Keratinocyte (primary cell): ENCODE results near the gene SPATA2. TPM values are rescaled to one million over a fixed set of nuclear protein-coding genes. Genes with fewer than 3 reads are reported as not detected.

Experiments
- DNase-seq: peaks from one replicate; pipeline ENCODE4 v3.0.0-alpha.2; 2011; ENCODE audit warnings: low read depth, missing footprints, low spot score
- FAIRE-seq: peaks from 2 replicates; lab custom pipeline; 2011; peaks lifted over from hg19 to GRCh38; lab: Jason Lieb, UNC
- H2AFZ ChIP-seq: 2 replicates; pipeline ENCODE4 v1.6.0; 2012; ENCODE audit warnings: low read length, control low read depth, inconsistent platforms; ENCODE audit not compliant: control insufficient read depth
- H3K27ac ChIP-seq: 2 replicates; pipeline ENCODE4 v1.5.1; 2011; ENCODE audit warnings: low read length; ENCODE audit not compliant: control insufficient read depth, insufficient read depth
- H3K27me3 ChIP-seq: 3 replicates; pipeline ENCODE4 v1.6.0; 2011; ENCODE audit warnings: low read length; ENCODE audit not compliant: control insufficient read depth, insufficient read depth; ENCODE audit errors: extremely low read depth
- H3K36me3 ChIP-seq, 2 experiments: 2 replicates in 1 of 2; 3 replicates in 1 of 2; pipeline ENCODE4 v1.5.1; 2011; ENCODE audit warnings: low read length in 2 of 2, mild to moderate bottlenecking in 1 of 2; ENCODE audit not compliant: control insufficient read depth in 2 of 2, insufficient read depth in 2 of 2; ENCODE audit errors: extremely low read depth in 1 of 2
- H3K4me1 ChIP-seq: 3 replicates; pipeline ENCODE4 v1.5.1; 2011; ENCODE audit warnings: low read length; ENCODE audit not compliant: control insufficient read depth, insufficient read depth; ENCODE audit errors: extremely low read depth
- H3K4me2 ChIP-seq: 3 replicates; pipeline ENCODE4 v1.6.0; 2011; ENCODE audit warnings: low read depth, low read length; ENCODE audit not compliant: control insufficient read depth, insufficient read depth; ENCODE audit errors: extremely low read depth
- H3K4me3 ChIP-seq, 3 experiments: fragments of 200-600 bp in 1 of 3; sonication (generic) in 1 of 3; 2 replicates in 2 of 3; 3 replicates in 1 of 3; pipeline ENCODE4 v1.5.1; 2011 to 2016; ENCODE audit warnings: low read length in 3 of 3, mild to moderate bottlenecking in 3 of 3, control low read depth in 2 of 3, inconsistent platforms in 1 of 3, low read depth in 1 of 3, mixed read lengths in 1 of 3, mixed run types in 1 of 3, moderate library complexity in 1 of 3; ENCODE audit not compliant: control insufficient read depth in 2 of 3, insufficient read depth in 2 of 3; ENCODE audit errors: extremely low read depth in 1 of 3
- H3K79me2 ChIP-seq: 2 replicates; pipeline ENCODE4 v1.6.0; 2012; ENCODE audit warnings: low read length; ENCODE audit not compliant: control insufficient read depth, insufficient read depth
- H3K9ac ChIP-seq: 3 replicates; pipeline ENCODE4 v1.6.0; 2011; ENCODE audit warnings: low read length; ENCODE audit not compliant: control insufficient read depth, insufficient read depth; ENCODE audit errors: extremely low read depth
- H3K9me1 ChIP-seq: 3 replicates; pipeline ENCODE4 v1.6.0; 2011; ENCODE audit warnings: low read length; ENCODE audit not compliant: control insufficient read depth, insufficient read depth; ENCODE audit errors: extremely low read depth
- H3K9me3 ChIP-seq: 2 replicates; pipeline ENCODE4 v1.5.1; 2012; ENCODE audit warnings: low read depth, low read length; ENCODE audit not compliant: control insufficient read depth
- H4K20me1 ChIP-seq: 3 replicates; pipeline ENCODE4 v1.6.0; 2011; ENCODE audit warnings: low read length; ENCODE audit not compliant: control insufficient read depth, insufficient read depth; ENCODE audit errors: extremely low read depth
- EZH2 ChIP-seq: IDR thresholded peaks from one replicate; pipeline ENCODE4 v1.6.1; 2012; ENCODE audit warnings: inconsistent platforms, mild to moderate bottlenecking, low read length, moderate library complexity
- dilution Hi-C: fragments of 300-500 bp; cut with MboI; formaldehyde crosslinking; loops from one replicate; pipeline ENCODE4 v1.7.0; 2020; ENCODE audit warnings: low sequenced_read_pairs; ENCODE audit not compliant: extremely low pct_ligation_motif_present
- polyA plus RNA-seq, 5 experiments: library from polyadenylated mRNA; depleted of rRNA in 3 of 5; stranded (reverse) in 3 of 5; stranded (forward) in 1 of 5; unstranded in 1 of 5; fragments of >200 nt; gene quantifications; 1 replicate in 1 of 5; 2 replicates in 3 of 5; 3 replicates in 1 of 5; pipeline versions ENCODE4 v1.2.1 to v1.2.3, GENCODE V29; 2011 to 2012; ENCODE audit warnings: missing spikeins in 2 of 5, low read depth in 1 of 5, low replicate concordance in 1 of 5
- TF ChIP-seq, protein P1 (sequence below), 3 experiments: IDR thresholded peaks in 1 of 3; conservative IDR thresholded peaks in 1 of 3; optimal IDR thresholded peaks in 1 of 3; 2 replicates in 2 of 3; 3 replicates in 1 of 3; pipeline versions ENCODE3 to v1.5.1; 2011; ENCODE audit warnings: low read length in 3 of 3, mild to moderate bottlenecking in 3 of 3, moderate library complexity in 2 of 3, control low read depth in 1 of 3, inconsistent platforms in 1 of 3; ENCODE audit not compliant: insufficient read depth in 2 of 3; ENCODE audit errors: extremely low read depth in 1 of 3

The SPATA2 gene
- polyA plus RNA-seq, 1 donor (not counting 4 experiments of a cell fraction or from before 2014, with no cell fraction given): 3.2 TPM

DNA sequence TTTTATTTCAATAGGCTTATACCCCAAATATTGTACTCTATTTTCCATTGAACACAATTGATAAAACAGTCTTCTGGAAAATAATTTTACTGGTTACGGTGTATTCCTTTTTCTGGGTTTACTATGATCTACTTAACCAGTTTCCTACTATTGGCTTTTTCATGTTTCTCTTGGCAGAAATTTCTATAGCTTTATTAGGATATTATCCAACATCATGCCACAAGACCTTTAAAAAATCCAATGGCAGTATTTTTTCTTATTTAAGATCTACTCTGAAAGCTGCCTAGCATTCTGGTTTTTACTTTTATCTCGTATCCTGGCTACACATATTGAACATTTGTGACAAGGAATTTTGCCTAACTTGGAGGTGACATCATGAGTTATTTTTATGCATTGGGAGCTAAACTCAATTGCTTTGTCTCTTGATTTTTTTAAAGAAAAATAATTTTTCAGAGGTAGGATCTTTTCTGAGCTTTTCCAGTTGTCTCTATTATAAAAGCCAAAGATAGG lies 57.2 kb downstream of the SPATA2 start:
- Histone ChIP-seq H3K9me3 (no peaks in the 10 kb centered on the region), H3K27me3 (no peaks in the 10 kb centered on the region), H3K36me3 (peaks cover 6 to 7% of the 10 kb centered on the region in 2 experiments), H3K9ac (no peak overlapping the region), H2AFZ (no peak overlapping the region), H3K27ac (no peak overlapping the region), H3K4me2 (no peak overlapping the region), H3K4me1 (peaks cover 16% of the 10 kb centered on the region), H4K20me1 (no peaks in the 10 kb centered on the region), H3K4me3 (no peak overlapping the region), H3K9me1 (no peaks in the 10 kb centered on the region), H3K79me2 (no peaks in the 10 kb centered on the region)
- DNase-seq: no peak
- FAIRE-seq: no peak
- TF ChIP-seq EZH2: no peak
- TF ChIP-seq, protein P1, sequence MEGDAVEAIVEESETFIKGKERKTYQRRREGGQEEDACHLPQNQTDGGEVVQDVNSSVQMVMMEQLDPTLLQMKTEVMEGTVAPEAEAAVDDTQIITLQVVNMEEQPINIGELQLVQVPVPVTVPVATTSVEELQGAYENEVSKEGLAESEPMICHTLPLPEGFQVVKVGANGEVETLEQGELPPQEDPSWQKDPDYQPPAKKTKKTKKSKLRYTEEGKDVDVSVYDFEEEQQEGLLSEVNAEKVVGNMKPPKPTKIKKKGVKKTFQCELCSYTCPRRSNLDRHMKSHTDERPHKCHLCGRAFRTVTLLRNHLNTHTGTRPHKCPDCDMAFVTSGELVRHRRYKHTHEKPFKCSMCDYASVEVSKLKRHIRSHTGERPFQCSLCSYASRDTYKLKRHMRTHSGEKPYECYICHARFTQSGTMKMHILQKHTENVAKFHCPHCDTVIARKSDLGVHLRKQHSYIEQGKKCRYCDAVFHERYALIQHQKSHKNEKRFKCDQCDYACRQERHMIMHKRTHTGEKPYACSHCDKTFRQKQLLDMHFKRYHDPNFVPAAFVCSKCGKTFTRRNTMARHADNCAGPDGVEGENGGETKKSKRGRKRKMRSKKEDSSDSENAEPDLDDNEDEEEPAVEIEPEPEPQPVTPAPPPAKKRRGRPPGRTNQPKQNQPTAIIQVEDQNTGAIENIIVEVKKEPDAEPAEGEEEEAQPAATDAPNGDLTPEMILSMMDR (optimal IDR thresholded peaks at IDR 0.05 in 1 of 3, IDR thresholded peaks at IDR 0.05 in 1 of 3, conservative IDR thresholded peaks at IDR 0.05 in 1 of 3; ENCODE audit: extremely low read depth in 1 of 3, insufficient read depth in 2 of 3, low read length in 3 of 3): no peak
- dilution Hi-C loops: no loop called here

DNA sequence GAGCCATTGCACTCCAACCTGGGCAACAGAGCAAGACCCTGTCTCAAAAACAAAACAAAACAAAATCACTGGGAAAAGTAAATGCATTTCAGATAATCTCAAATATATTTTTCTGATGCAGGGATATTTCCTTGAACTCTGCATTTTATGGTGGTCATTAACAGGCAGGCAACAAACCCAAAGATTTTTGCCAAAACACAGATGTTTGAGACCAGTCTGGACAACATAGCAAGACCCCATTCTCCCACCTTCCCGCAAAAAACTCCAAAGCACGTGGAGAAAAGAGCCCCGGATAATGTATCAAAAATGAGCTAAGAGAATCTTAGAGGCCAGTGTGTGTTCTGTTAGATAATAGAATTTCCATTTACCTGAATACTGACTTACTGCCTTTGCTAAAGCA lies 58.4 kb downstream of the SPATA2 start:
- peaks cover 7% of the 10 kb centered on the region in 2 experiments for H3K36me3 ChIP-seq
- no peak overlapping the region for H3K9ac ChIP-seq
- dilution Hi-C loops: no loop called here
- no peak overlapping the region for H3K27ac ChIP-seq
- H4K20me1 ChIP-seq: no peaks in the 10 kb centered on the region
- no peak overlapping the region for H3K4me3 ChIP-seq
- FAIRE-seq: no peak
- H3K9me3 ChIP-seq: no peaks in the 10 kb centered on the region
- no peaks in the 10 kb centered on the region for H3K79me2 ChIP-seq
- DNase-seq: no peak
- H3K4me2 ChIP-seq: no peak overlapping the region
- H2AFZ ChIP-seq: no peak overlapping the region
- H3K9me1 ChIP-seq: no peaks in the 10 kb centered on the region
- peaks cover 16% of the 10 kb centered on the region for H3K4me1 ChIP-seq
- H3K27me3 ChIP-seq: no peaks in the 10 kb centered on the region
- no peak for TF ChIP-seq EZH2
- TF ChIP-seq, protein P1 (optimal IDR thresholded peaks at IDR 0.05 in 1 of 3, IDR thresholded peaks at IDR 0.05 in 1 of 3, conservative IDR thresholded peaks at IDR 0.05 in 1 of 3; ENCODE audit: extremely low read depth in 1 of 3, insufficient read depth in 2 of 3, low read length in 3 of 3): no peak
